HG03342 (cell line): ENCODE measurements around the gene FAM117B.
"Not testable (repeated sequence)": the region's sequence is repeated elsewhere in the genome, so short reads cannot be mapped to it uniquely, and the experiment has no call there.

Experiments
- ATAC-seq: cut with Tn5 transposase; IDR thresholded peaks from one replicate; pipeline ENCODE4 v1.9.1; 2021; ENCODE audit warnings: mild to moderate bottlenecking, moderate library complexity; ENCODE audit not compliant: unreplicated experiment

FAM117B gene

GRCh38 chr2:202700075-202700901, 65.5 kb downstream of the FAM117B start:
- no peak for ATAC-seq

GRCh38 chr2:202703091-202703490, 68.3 kb downstream of the FAM117B start:
- ATAC-seq = no peak

GRCh38 chr2:202704248-202704647, 69.5 kb downstream of the FAM117B start:
- ATAC-seq = no peak

GRCh38 chr2:202705446-202706020, 70.8 kb downstream of the FAM117B start:
- ATAC-seq = no peak

- not testable (repeated sequence) for ATAC-seq
Observed at GRCh38 chr2:202714971-202715935, 80.5 kb downstream of the FAM117B start.

GRCh38 chr2:202716114-202716718, 81.4 kb downstream of the FAM117B start:
- no peak for ATAC-seq

GRCh38 chr2:202716953-202717597, 82.3 kb downstream of the FAM117B start:
- ATAC-seq = no peak

- no peak for ATAC-seq
Observed at GRCh38 chr2:202717598-202718310, 83.0 kb downstream of the FAM117B start.

- ATAC-seq = no peak
Observed at GRCh38 chr2:202718614-202719013, 83.8 kb downstream of the FAM117B start.

GRCh38 chr2:202720226-202720625, 85.5 kb downstream of the FAM117B start:
- ATAC-seq = no peak

- no peak for ATAC-seq
Observed at GRCh38 chr2:202721621-202722020, 86.9 kb downstream of the FAM117B start.

- ATAC-seq = no peak
Observed at GRCh38 chr2:202723746-202724145, 89.0 kb downstream of the FAM117B start.

- no peak for ATAC-seq
Observed at GRCh38 chr2:202726070-202726469, 91.3 kb downstream of the FAM117B start.

GRCh38 chr2:202736826-202737225, 102.1 kb downstream of the FAM117B start:
- no peak for ATAC-seq

- ATAC-seq = no peak
Observed at GRCh38 chr2:202743613-202744012, 108.8 kb downstream of the FAM117B start.

- no peak for ATAC-seq
Observed at GRCh38 chr2:202749477-202749876, 114.7 kb downstream of the FAM117B start.

- ATAC-seq = no peak
Observed at GRCh38 chr2:202750763-202751427, 116.1 kb downstream of the FAM117B start.

- no peak for ATAC-seq
Observed at GRCh38 chr2:202752071-202752470, 117.3 kb downstream of the FAM117B start.

GRCh38 chr2:202754936-202755335, 120.2 kb downstream of the FAM117B start:
- ATAC-seq = no peak
